Endothelial cell of umbilical vein (primary cell): ENCODE data around the gene TPST1. TPM values are rescaled to one million over a fixed set of nuclear protein-coding genes. Genes with fewer than 3 reads are reported as not detected.

ENCODE experiments used
- BruUV-seq: library from RNA; stranded (reverse); fragments of 400-500 nt; replicated peaks from 2 replicates; lab custom pipeline; 2021; lab: Mats Ljungman, UMichigan
- CTCF ChIA-PET: fragments of 300-600, 350-600 bp; sonication (Branson Sonifier 250); formaldehyde crosslinking; loops from one replicate; lab custom pipeline; 2021; ENCODE audit warnings: antibody characterized with exemption, inconsistent platforms; lab: Charles Lee
- POLR2A ChIA-PET: fragments of 300-600, 350-600 bp; sonication (Branson Sonifier 250); formaldehyde crosslinking; loops from one replicate; lab custom pipeline; 2021; ENCODE audit warnings: antibody characterized with exemption, inconsistent platforms; lab: Charles Lee
- DNase-seq: peaks from one replicate; pipeline ENCODE4 v3.0.0-alpha.2; 2011; ENCODE audit warnings: low read depth, low spot score
- FAIRE-seq: peaks from 2 replicates; lab custom pipeline; 2011; peaks lifted over from hg19 to GRCh38; lab: Jason Lieb, UNC
- H2AFZ ChIP-seq: 2 replicates; pipeline ENCODE4 v1.6.0; 2012; ENCODE audit warnings: low read depth, low read length, control low read depth, inconsistent platforms
- H3K27ac ChIP-seq: 2 replicates; pipeline ENCODE4 v1.5.1; 2011; ENCODE audit warnings: low read depth, mild to moderate bottlenecking, control low read depth, low read length, moderate library complexity; ENCODE audit not compliant: insufficient read depth
- H3K27me3 ChIP-seq, 2 experiments: 2 replicates each; pipeline versions ENCODE4 v1.6.0 to v1.6.1; 2011; ENCODE audit warnings: low read length in 2 of 2, mixed read lengths in 1 of 2; ENCODE audit not compliant: control insufficient read depth in 2 of 2, insufficient read depth in 2 of 2
- H3K36me3 ChIP-seq, 2 experiments: 2 replicates in 1 of 2; 3 replicates in 1 of 2; pipeline ENCODE4 v1.5.1; 2011; ENCODE audit warnings: low read length in 2 of 2, mild to moderate bottlenecking in 1 of 2, moderate library complexity in 1 of 2; ENCODE audit not compliant: control insufficient read depth in 2 of 2, insufficient read depth in 2 of 2; ENCODE audit errors: extremely low read depth in 1 of 2
- H3K4me1 ChIP-seq: 3 replicates; pipeline ENCODE4 v1.5.1; 2011; ENCODE audit warnings: mild to moderate bottlenecking, low read length; ENCODE audit not compliant: control insufficient read depth, insufficient read depth; ENCODE audit errors: extremely low read depth
- H3K4me2 ChIP-seq: 2 replicates; pipeline ENCODE4 v1.6.1; 2011; ENCODE audit warnings: low read length, control low read depth, mixed read lengths; ENCODE audit not compliant: insufficient read depth
- H3K4me3 ChIP-seq, 3 experiments: fragments of 200-600 bp in 1 of 3; sonication (generic), shearing (Covaris generic) in 1 of 3; replicated peaks in 1 of 3; 2 replicates each; pipeline ENCODE4 v1.5.1; 2011 to 2016; ENCODE audit warnings: control low read depth in 3 of 3, low read length in 3 of 3, mild to moderate bottlenecking in 2 of 3, inconsistent platforms in 1 of 3, low read depth in 1 of 3, moderate library complexity in 1 of 3; ENCODE audit not compliant: insufficient read depth in 1 of 3
- H3K79me2 ChIP-seq: 2 replicates; pipeline ENCODE4 v1.6.0; 2012; ENCODE audit warnings: low read length, inconsistent platforms; ENCODE audit not compliant: control insufficient read depth, insufficient read depth
- H3K9ac ChIP-seq: replicated peaks from 2 replicates; pipeline ENCODE3; 2011; ENCODE audit warnings: low read length, control low read depth; ENCODE audit not compliant: insufficient read depth; ENCODE audit errors: extremely low read depth
- H3K9me1 ChIP-seq: replicated peaks from 3 replicates; pipeline ENCODE4 v1.6.0; 2011; ENCODE audit warnings: mild to moderate bottlenecking, low read length; ENCODE audit not compliant: control insufficient read depth, insufficient read depth; ENCODE audit errors: extremely low read depth
- H3K9me3 ChIP-seq: replicated peaks from 2 replicates; pipeline ENCODE4 v1.5.1; 2012; ENCODE audit warnings: low read length, inconsistent platforms; ENCODE audit not compliant: control insufficient read depth, insufficient read depth
- H4K20me1 ChIP-seq: replicated peaks from 2 replicates; pipeline ENCODE3; 2011; ENCODE audit warnings: mild to moderate bottlenecking, low read length; ENCODE audit not compliant: control insufficient read depth, insufficient read depth; ENCODE audit errors: extremely low read depth
- EZH2 ChIP-seq: IDR thresholded peaks from 2 replicates; pipeline ENCODE4 v1.6.1; 2012; ENCODE audit warnings: borderline replicate concordance, low read depth, mild to moderate bottlenecking, moderate library complexity, low read length, inconsistent platforms; ENCODE audit not compliant: severe bottlenecking
- FOS ChIP-seq: IDR thresholded peaks from 2 replicates; pipeline ENCODE4 v1.6.1; 2011; ENCODE audit warnings: mild to moderate bottlenecking, low read length, moderate library complexity, borderline replicate concordance; ENCODE audit not compliant: insufficient read depth
- GATA2 ChIP-seq: IDR thresholded peaks from 2 replicates; pipeline ENCODE4 v1.7.0; 2011; ENCODE audit warnings: low read depth, mild to moderate bottlenecking, moderate library complexity, mixed read lengths, low read length; ENCODE audit not compliant: insufficient read length, insufficient read depth
- JUN ChIP-seq: IDR thresholded peaks from 2 replicates; pipeline ENCODE4 v1.6.1; 2011; ENCODE audit warnings: borderline replicate concordance, low read depth; ENCODE audit not compliant: insufficient read length, insufficient read depth
- MYC ChIP-seq: IDR thresholded peaks from one replicate; pipeline ENCODE4 v1.6.1; 2011; ENCODE audit warnings: mild to moderate bottlenecking, low read depth, low read length
- POLR2A ChIP-seq: IDR thresholded peaks from 2 replicates; pipeline ENCODE4 v1.6.1; 2012; ENCODE audit warnings: low read depth, mild to moderate bottlenecking, control low read depth, low read length
- POLR2AphosphoS5 ChIP-seq: IDR thresholded peaks from 2 replicates; pipeline ENCODE4 v1.6.1; 2012; ENCODE audit warnings: low read depth, mild to moderate bottlenecking, control low read depth, low read length, moderate library complexity; ENCODE audit not compliant: insufficient read depth
- dilution Hi-C: fragments of 300-500 bp; cut with MboI; formaldehyde crosslinking; loops from one replicate; pipeline ENCODE4 v1.15.0; 2019; ENCODE audit warnings: low sequenced_read_pairs; ENCODE audit not compliant: extremely low pct_ligation_motif_present
- intact Hi-C: fragments of 100-400 bp; cut with micrococcal nuclease; formaldehyde crosslinking; loops from one replicate; pipeline ENCODE4 v1.10.0; 2022
- polyA plus RNA-seq, 4 experiments: library from polyadenylated mRNA; depleted of rRNA in 3 of 4; stranded (reverse) in 3 of 4; unstranded in 1 of 4; fragments of >200 nt; gene quantifications; 2 replicates each; pipeline versions ENCODE4 v1.2.1 to v1.2.3, GENCODE V29; 2011 to 2012; ENCODE audit warnings: missing spikeins in 1 of 4
- total RNA-seq: library from RNA; stranded (reverse); gene quantifications from 2 replicates; pipeline ENCODE4 v1.2.3, GENCODE V29; 2021
- TF ChIP-seq, protein P1 (sequence below), 2 donors: IDR thresholded peaks; 1 replicate in 1 of 2; 2 replicates in 1 of 2; pipeline ENCODE4 v1.5.1; 2011; ENCODE audit warnings: low read length in 2 of 2, mild to moderate bottlenecking in 2 of 2, moderate library complexity in 2 of 2, control low read depth in 1 of 2, inconsistent platforms in 1 of 2, low read depth in 1 of 2; ENCODE audit not compliant: insufficient read depth in 1 of 2; ENCODE audit errors: extremely low read depth in 1 of 2
- TF ChIP-seq, protein P2 (sequence below): IDR thresholded peaks from 2 replicates; pipeline ENCODE4 v1.6.1; 2011; ENCODE audit not compliant: insufficient read depth, insufficient read length

TPST1 gene
- total and polyA plus RNA-seq, 2 donors (not counting 3 experiments of a cell fraction or from before 2014, with no cell fraction given), result 18.7 to 21.0 TPM

DNA sequence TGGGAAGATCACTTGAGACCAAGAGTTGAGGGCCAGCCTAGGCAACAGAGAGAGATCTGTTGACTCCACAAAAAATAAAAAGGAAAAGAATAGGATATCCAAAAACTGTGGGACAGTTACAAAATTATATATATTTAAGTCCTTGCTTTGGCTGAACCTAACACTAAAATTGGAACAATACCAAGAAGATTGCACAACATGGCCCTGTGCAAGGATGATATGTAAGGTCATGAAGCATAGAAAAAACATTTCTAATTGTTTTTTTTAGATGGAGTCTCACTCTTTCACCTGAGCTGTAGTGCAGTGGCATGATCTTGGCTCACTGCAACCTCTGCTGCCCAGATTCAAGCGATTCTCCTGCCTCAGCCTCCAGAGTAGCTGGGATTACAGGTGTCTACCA is 139.0 kb downstream of the TPST1 start:
- ChIA-PET CTCF (no interaction called here), POLR2A (no interaction called here)
- dilution Hi-C loops (no loop called here), intact Hi-C loops (no loop called here)
- H3K27me3 ChIP-seq, result no peaks in the 10 kb centered on the region
- no peak overlapping the region for H2AFZ ChIP-seq
- no peaks in the 10 kb centered on the region for H3K79me2 ChIP-seq
- H3K4me2 ChIP-seq, result no peak overlapping the region
- no peaks in the 10 kb centered on the region for H4K20me1 ChIP-seq
- FAIRE-seq (no peak), DNase-seq (no peak)
- BruUV-seq, result no TSS peak
- H3K4me1 ChIP-seq, result no peaks in the 10 kb centered on the region
- no peak overlapping the region for H3K4me3 ChIP-seq
- H3K36me3 ChIP-seq, result no peaks in the 10 kb centered on the region
- no peaks in the 10 kb centered on the region for H3K9me1 ChIP-seq
- no peak overlapping the region for H3K27ac ChIP-seq
- TF ChIP-seq EZH2, result no peak
- no peak for TF ChIP-seq JUN
- TF ChIP-seq POLR2A, result no peak
- no peak for TF ChIP-seq MYC
- no peak for TF ChIP-seq GATA2
- TF ChIP-seq, protein P1, sequence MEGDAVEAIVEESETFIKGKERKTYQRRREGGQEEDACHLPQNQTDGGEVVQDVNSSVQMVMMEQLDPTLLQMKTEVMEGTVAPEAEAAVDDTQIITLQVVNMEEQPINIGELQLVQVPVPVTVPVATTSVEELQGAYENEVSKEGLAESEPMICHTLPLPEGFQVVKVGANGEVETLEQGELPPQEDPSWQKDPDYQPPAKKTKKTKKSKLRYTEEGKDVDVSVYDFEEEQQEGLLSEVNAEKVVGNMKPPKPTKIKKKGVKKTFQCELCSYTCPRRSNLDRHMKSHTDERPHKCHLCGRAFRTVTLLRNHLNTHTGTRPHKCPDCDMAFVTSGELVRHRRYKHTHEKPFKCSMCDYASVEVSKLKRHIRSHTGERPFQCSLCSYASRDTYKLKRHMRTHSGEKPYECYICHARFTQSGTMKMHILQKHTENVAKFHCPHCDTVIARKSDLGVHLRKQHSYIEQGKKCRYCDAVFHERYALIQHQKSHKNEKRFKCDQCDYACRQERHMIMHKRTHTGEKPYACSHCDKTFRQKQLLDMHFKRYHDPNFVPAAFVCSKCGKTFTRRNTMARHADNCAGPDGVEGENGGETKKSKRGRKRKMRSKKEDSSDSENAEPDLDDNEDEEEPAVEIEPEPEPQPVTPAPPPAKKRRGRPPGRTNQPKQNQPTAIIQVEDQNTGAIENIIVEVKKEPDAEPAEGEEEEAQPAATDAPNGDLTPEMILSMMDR (IDR thresholded peaks at IDR 0.05; ENCODE audit: extremely low read depth in 1 of 2, insufficient read depth in 1 of 2, low read depth in 1 of 2, low read length in 2 of 2), result no peak
- no peak for TF ChIP-seq POLR2AphosphoS5
- TF ChIP-seq FOS, result no peak
- TF ChIP-seq, protein P2, sequence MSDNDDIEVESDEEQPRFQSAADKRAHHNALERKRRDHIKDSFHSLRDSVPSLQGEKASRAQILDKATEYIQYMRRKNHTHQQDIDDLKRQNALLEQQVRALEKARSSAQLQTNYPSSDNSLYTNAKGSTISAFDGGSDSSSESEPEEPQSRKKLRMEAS, result no peak
- no peak overlapping the region for H3K9ac ChIP-seq
- H3K9me3 ChIP-seq, result no peaks in the 10 kb centered on the region
